HepG2 (cell line): Measurements from ENCODE around the gene MYO9A. TPM values are rescaled to one million over a fixed set of nuclear protein-coding genes. Genes with fewer than 3 reads are reported as not detected.

Experiments used
- HDAC6 ChIP-seq: fragments of 200-600 bp; sonication (generic); IDR thresholded peaks from 2 replicates; pipeline ENCODE4 v1.7.0; 2017; ENCODE audit warnings: mild to moderate bottlenecking, antibody characterized with exemption, low read length, low read depth
- HOXA3 ChIP-seq: sonication (generic); formaldehyde crosslinking; IDR thresholded peaks from 2 replicates; pipeline ENCODE4 v1.5.0; 2020; ENCODE audit warnings: missing genetic modification reagents
- SMAD9 ChIP-seq: sonication (generic); formaldehyde crosslinking; IDR thresholded peaks from 2 replicates; pipeline ENCODE4 v1.5.1; 2020; ENCODE audit warnings: mild to moderate bottlenecking, missing genetic modification reagents
- STAG1 ChIP-seq: sonication (generic); formaldehyde crosslinking; IDR thresholded peaks from 2 replicates; pipeline ENCODE4 v1.4.0; 2020; ENCODE audit warnings: missing genetic modification reagents
- ZNF235 ChIP-seq: sonication (generic); formaldehyde crosslinking; IDR thresholded peaks from 2 replicates; pipeline ENCODE4 v1.8.1; 2023; ENCODE audit warnings: mild to moderate bottlenecking, missing genetic modification reagents, borderline replicate concordance
- ZNF34 ChIP-seq: sonication (generic); formaldehyde crosslinking; IDR thresholded peaks from 2 replicates; pipeline ENCODE4 v1.4.0; 2020; ENCODE audit warnings: mild to moderate bottlenecking, missing genetic modification reagents, borderline replicate concordance
- polyA plus RNA-seq, 8 experiments: library from polyadenylated mRNA; depleted of rRNA in 3 of 8; stranded (reverse) in 7 of 8; unstranded in 1 of 8; fragments of >200 nt; fragmentation: Illumina TruSeq in 4 of 8; extraction: Trizol in 4 of 8; gene quantifications; 2 replicates each; pipeline versions ENCODE4 v1.2.1 to v1.2.3, GENCODE V29; 2011 to 2016; ENCODE audit warnings: low read depth in 4 of 8, missing spikeins in 1 of 8, mixed read lengths in 1 of 8; ENCODE audit not compliant: insufficient read depth in 1 of 8
- total RNA-seq, 5 experiments: library from RNA; depleted of rRNA; stranded (reverse); fragments of >200 nt; fragmentation: Illumina TruSeq; extraction: Trizol; gene quantifications; 2 replicates each; pipeline ENCODE4 v1.2.3, GENCODE V29; 2016; ENCODE audit warnings: low read depth in 1 of 5
- TF ChIP-seq, protein P1 (sequence below): sonication (generic); formaldehyde crosslinking; IDR thresholded peaks from 2 replicates; pipeline ENCODE4 v1.5.0; 2020; ENCODE audit warnings: mild to moderate bottlenecking, missing genetic modification reagents
- TF ChIP-seq, protein P2 (sequence below): sonication (generic); formaldehyde crosslinking; IDR thresholded peaks from 2 replicates; pipeline ENCODE4 v1.4.0; 2020; ENCODE audit warnings: missing genetic modification reagents
- TF ChIP-seq, protein P3 (sequence below), 2 experiments: sonication (generic) in 1 of 2; formaldehyde crosslinking in 1 of 2; IDR thresholded peaks; 2 replicates each; pipeline versions ENCODE4 v1.6.1 to v1.9.0; 2014 to 2022; ENCODE audit warnings: antibody characterized with exemption in 1 of 2, borderline replicate concordance in 1 of 2, inconsistent platforms in 1 of 2, low read depth in 1 of 2, missing genetic modification reagents in 1 of 2
- TF ChIP-seq, protein P4 (sequence below): sonication (generic); formaldehyde crosslinking; IDR thresholded peaks from 2 replicates; pipeline ENCODE4 v1.5.1; 2020; ENCODE audit warnings: missing genetic modification reagents, mild to moderate bottlenecking, borderline replicate concordance
- TF ChIP-seq, protein P5 (sequence below): sonication (generic); formaldehyde crosslinking; IDR thresholded peaks from 2 replicates; pipeline ENCODE4 v1.4.0; 2020; ENCODE audit warnings: mild to moderate bottlenecking, missing genetic modification reagents

Gene MYO9A
- total and polyA plus RNA-seq, 2 of the 13 experiments (the other 11 are each of a cell fraction or from before 2014, with no cell fraction given), result 4.8 to 15.3 TPM

DNA sequence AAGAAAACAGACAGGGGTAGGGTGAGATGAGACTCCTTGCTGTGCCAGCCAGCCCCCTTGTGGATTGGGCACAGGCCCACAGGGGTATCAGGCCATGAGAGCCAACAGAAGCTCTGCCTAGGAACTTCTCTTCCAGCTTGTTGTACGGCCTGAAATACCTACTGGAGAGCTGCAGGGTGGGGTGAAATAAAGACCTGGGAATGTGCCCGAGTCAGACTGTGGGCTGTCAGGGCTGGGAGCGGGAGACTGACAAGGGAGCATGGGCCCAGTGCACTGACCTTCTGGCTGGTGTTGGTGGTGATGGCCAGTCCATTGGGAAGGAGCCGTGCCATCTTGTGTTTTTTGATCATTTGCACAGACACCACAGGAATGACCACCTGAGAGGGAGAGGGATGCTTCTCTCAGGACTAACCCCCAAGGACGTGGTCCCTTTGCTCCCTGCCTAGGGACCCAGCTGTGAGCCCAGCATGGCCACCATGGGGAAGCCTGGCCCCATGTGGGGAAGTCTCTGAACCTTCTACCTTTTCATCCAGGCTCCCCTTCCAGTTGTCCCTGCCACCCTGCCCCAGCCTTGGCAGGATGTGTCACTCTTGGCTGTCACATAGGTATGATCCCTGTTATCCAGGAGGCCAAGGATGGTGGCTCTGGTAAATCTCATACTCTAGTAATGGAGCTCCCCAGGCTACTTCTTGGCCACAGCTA is 48.9 kb upstream of the MYO9A start (continued):
- TF ChIP-seq, protein P1, sequence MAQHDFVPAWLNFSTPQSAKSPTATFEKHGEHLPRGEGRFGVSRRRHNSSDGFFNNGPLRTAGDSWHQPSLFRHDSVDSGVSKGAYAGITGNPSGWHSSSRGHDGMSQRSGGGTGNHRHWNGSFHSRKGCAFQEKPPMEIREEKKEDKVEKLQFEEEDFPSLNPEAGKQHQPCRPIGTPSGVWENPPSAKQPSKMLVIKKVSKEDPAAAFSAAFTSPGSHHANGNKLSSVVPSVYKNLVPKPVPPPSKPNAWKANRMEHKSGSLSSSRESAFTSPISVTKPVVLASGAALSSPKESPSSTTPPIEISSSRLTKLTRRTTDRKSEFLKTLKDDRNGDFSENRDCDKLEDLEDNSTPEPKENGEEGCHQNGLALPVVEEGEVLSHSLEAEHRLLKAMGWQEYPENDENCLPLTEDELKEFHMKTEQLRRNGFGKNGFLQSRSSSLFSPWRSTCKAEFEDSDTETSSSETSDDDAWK (CRISPR knock-in tag), result no peak
- TF ChIP-seq HDAC6, result no peak
- no peak for TF ChIP-seq SMAD9 (CRISPR knock-in tag)
- TF ChIP-seq, protein P2, sequence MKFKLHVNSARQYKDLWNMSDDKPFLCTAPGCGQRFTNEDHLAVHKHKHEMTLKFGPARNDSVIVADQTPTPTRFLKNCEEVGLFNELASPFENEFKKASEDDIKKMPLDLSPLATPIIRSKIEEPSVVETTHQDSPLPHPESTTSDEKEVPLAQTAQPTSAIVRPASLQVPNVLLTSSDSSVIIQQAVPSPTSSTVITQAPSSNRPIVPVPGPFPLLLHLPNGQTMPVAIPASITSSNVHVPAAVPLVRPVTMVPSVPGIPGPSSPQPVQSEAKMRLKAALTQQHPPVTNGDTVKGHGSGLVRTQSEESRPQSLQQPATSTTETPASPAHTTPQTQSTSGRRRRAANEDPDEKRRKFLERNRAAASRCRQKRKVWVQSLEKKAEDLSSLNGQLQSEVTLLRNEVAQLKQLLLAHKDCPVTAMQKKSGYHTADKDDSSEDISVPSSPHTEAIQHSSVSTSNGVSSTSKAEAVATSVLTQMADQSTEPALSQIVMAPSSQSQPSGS (CRISPR knock-in tag), result no peak
- TF ChIP-seq, protein P3, sequence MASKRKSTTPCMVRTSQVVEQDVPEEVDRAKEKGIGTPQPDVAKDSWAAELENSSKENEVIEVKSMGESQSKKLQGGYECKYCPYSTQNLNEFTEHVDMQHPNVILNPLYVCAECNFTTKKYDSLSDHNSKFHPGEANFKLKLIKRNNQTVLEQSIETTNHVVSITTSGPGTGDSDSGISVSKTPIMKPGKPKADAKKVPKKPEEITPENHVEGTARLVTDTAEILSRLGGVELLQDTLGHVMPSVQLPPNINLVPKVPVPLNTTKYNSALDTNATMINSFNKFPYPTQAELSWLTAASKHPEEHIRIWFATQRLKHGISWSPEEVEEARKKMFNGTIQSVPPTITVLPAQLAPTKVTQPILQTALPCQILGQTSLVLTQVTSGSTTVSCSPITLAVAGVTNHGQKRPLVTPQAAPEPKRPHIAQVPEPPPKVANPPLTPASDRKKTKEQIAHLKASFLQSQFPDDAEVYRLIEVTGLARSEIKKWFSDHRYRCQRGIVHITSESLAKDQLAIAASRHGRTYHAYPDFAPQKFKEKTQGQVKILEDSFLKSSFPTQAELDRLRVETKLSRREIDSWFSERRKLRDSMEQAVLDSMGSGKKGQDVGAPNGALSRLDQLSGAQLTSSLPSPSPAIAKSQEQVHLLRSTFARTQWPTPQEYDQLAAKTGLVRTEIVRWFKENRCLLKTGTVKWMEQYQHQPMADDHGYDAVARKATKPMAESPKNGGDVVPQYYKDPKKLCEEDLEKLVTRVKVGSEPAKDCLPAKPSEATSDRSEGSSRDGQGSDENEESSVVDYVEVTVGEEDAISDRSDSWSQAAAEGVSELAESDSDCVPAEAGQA (IDR thresholded peaks at IDR 0.05; ENCODE audit: low read depth), result no peak
- TF ChIP-seq, protein P3 (CRISPR knock-in tag; IDR thresholded peaks at IDR 0.05; ENCODE audit: borderline replicate concordance), result no peak
- TF ChIP-seq, protein P4, sequence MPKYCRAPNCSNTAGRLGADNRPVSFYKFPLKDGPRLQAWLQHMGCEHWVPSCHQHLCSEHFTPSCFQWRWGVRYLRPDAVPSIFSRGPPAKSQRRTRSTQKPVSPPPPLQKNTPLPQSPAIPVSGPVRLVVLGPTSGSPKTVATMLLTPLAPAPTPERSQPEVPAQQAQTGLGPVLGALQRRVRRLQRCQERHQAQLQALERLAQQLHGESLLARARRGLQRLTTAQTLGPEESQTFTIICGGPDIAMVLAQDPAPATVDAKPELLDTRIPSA (CRISPR knock-in tag), result no peak
- TF ChIP-seq, protein P5, sequence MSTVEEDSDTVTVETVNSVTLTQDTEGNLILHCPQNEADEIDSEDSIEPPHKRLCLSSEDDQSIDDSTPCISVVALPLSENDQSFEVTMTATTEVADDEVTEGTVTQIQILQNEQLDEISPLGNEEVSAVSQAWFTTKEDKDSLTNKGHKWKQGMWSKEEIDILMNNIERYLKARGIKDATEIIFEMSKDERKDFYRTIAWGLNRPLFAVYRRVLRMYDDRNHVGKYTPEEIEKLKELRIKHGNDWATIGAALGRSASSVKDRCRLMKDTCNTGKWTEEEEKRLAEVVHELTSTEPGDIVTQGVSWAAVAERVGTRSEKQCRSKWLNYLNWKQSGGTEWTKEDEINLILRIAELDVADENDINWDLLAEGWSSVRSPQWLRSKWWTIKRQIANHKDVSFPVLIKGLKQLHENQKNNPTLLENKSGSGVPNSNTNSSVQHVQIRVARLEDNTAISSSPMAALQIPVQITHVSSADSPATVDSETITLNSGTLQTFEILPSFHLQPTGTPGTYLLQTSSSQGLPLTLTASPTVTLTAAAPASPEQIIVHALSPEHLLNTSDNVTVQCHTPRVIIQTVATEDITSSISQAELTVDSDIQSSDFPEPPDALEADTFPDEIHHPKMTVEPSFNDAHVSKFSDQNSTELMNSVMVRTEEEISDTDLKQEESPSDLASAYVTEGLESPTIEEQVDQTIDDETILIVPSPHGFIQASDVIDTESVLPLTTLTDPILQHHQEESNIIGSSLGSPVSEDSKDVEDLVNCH (CRISPR knock-in tag), result no peak
- TF ChIP-seq ZNF34 (CRISPR knock-in tag), result no peak
- no peak for TF ChIP-seq HOXA3 (CRISPR knock-in tag)
- TF ChIP-seq STAG1 (CRISPR knock-in tag), result no peak
- no peak for TF ChIP-seq ZNF235 (CRISPR knock-in tag)
